ENCODE measurements around the gene DOCK3. TPM values are rescaled to one million over a fixed set of nuclear protein-coding genes. Genes with fewer than 3 reads are reported as not detected.
"Not testable (repeated sequence)": the region's sequence is repeated elsewhere in the genome, so short reads cannot be mapped to it uniquely, and the experiment has no call there.

The DOCK3 gene
- polyA plus RNA-seq, 1 donor from 2014 or later = not detected

DNA sequence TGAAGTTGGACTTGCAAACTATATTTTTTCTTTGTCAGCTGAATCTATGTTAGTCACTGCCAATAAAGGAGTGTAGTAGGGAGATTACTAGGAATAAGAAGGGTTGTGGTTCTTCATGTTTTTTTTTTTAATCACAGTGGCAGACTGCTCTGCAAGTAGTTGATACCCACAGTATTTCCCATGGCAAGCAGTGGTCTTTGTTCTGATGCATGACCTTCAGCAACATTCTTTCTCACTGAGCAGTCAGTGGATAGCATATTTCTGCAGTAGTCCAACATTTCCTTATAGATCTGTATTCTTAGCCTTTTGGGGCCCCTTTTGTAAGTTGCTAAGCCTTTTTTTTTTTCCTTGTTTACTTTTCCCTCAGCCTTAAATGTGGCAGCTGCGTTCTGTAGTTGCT lies 151.1 kb downstream of the DOCK3 start:
- Mint-ChIP-seq H3K4me1 (no peaks in the 10 kb centered on the region), H3K27me3 (peaks cover 5% of the 10 kb centered on the region), H3K36me3 (peaks cover 2% of the 10 kb centered on the region), H3K27ac (no peak overlapping the region), H3K9me3 (peaks cover 0 to 2% (median 0%) of the 10 kb centered on the region in 3 donors), H3K4me3 (no peak overlapping the region)

GRCh38 chr3:50830451-50830850 lies 155.7 kb downstream of the DOCK3 start:
- H3K27me3 Mint-ChIP-seq = peaks cover 5% of the 10 kb centered on the region
- no peak overlapping the region for H3K27ac Mint-ChIP-seq
- H3K36me3 Mint-ChIP-seq = no peaks in the 10 kb centered on the region
- H3K9me3 Mint-ChIP-seq = peaks cover 0 to 4% (median 1%) of the 10 kb centered on the region in 3 donors
- no peaks in the 10 kb centered on the region for H3K4me1 Mint-ChIP-seq
- H3K4me3 Mint-ChIP-seq = no peak overlapping the region

DNA sequence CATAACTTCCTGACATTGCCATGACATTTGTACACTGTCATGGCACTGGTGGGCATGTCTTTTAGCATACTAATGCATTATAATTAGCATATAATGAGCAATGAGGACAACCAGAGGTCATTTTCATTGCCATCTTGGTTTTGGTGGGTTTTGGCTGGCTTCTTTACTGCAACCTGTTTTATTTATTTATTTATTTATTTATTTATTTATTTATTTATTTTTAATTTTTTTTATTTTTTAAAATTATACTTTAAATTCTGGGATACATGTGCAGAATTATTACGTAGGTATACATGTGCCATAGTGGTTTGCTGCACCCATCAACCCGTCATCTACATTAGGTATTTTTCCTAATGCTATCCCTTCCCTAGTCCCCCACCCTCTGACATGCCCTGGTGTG lies 156.3 kb downstream of the DOCK3 start:
- not testable (repeated sequence) for H3K4me3 Mint-ChIP-seq, H3K36me3 Mint-ChIP-seq, H3K9me3 Mint-ChIP-seq, H3K27ac Mint-ChIP-seq, H3K27me3 Mint-ChIP-seq, H3K4me1 Mint-ChIP-seq

DNA sequence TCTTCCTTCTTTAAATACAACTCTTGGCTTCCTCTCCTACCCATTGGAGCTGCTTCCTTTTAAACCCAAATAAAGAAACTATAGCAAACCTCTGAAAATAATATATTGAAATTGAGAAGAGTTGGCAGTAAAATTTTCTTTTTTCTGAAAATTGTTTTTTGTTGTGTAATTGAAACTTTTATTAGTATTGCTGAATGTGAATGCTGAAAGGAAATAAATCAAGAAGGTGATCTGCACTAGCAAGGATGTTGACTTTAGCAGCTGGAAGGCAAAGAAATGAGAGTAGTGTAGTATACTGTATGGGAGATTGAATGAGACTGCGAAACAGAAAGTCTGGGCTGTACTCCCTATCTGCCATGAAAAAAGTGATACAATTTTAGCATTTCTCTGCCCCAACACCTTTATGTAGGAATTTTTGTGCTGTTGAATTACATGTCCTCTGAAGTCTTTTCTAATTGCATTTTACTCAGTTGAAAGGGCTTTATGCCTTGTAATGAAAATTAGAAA lies 166.3 kb downstream of the DOCK3 start:
- Mint-ChIP-seq H3K27ac (no peak overlapping the region), H3K27me3 (peaks cover 9% of the 10 kb centered on the region), H3K9me3 (peaks cover 0 to 7% (median 0%) of the 10 kb centered on the region in 3 donors), H3K4me1 (no peaks in the 10 kb centered on the region), H3K4me3 (no peak overlapping the region), H3K36me3 (peaks cover 3% of the 10 kb centered on the region)

GRCh38 chr3:50848308-50848707 lies 173.6 kb downstream of the DOCK3 start:
- peaks cover 3% of the 10 kb centered on the region for H3K36me3 Mint-ChIP-seq
- H3K27me3 Mint-ChIP-seq = peaks cover 4% of the 10 kb centered on the region
- no peaks in the 10 kb centered on the region for H3K4me1 Mint-ChIP-seq
- peaks cover 5 to 9% (median 6%) of the 10 kb centered on the region in 3 donors for H3K9me3 Mint-ChIP-seq
- no peak overlapping the region for H3K4me3 Mint-ChIP-seq
- peak overlapping the region in 1 of 3 donors; percentile 27 for H3K27ac Mint-ChIP-seq

- Mint-ChIP-seq H3K4me3 (no peak overlapping the region), H3K27me3 (peaks cover 4% of the 10 kb centered on the region), H3K36me3 (peaks cover 2% of the 10 kb centered on the region), H3K9me3 (peaks cover 9 to 13% (median 9%) of the 10 kb centered on the region in 3 donors), H3K27ac (no peak overlapping the region), H3K4me1 (no peaks in the 10 kb centered on the region)
Observed at GRCh38 chr3:50850639-50851511, 176.1 kb downstream of the DOCK3 start.

- Mint-ChIP-seq H3K4me3 (no peak overlapping the region), H3K27ac (no peak overlapping the region), H3K27me3 (peaks cover 3% of the 10 kb centered on the region), H3K9me3 (peaks cover 4 to 11% (median 6%) of the 10 kb centered on the region in 3 donors), H3K36me3 (no peaks in the 10 kb centered on the region), H3K4me1 (no peaks in the 10 kb centered on the region)
Observed at GRCh38 chr3:50853936-50854335, 179.2 kb downstream of the DOCK3 start.

DNA sequence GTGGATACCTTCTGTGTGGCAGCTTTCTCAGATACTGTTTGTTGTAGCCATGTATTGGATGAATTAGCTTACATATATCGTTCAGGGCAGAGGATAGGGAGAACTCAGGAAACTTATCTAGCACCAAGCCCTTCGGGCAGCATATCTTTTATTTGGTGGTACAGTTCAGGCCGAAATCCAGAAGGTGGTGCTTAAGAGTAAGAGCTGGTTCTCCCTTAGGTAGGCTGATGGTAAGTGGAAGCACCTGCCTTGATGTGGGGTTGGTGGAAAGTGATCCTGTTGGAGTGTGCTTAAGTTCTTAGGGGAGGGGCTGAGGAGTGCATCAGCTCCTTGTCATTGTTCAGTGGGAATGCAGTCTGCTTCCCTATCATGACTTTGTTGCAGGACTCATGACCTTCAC lies 187.5 kb downstream of the DOCK3 start:
- H3K27me3 Mint-ChIP-seq = peaks cover 3% of the 10 kb centered on the region
- H3K4me1 Mint-ChIP-seq = no peaks in the 10 kb centered on the region
- peaks cover 0 to 17% (median 11%) of the 10 kb centered on the region in 3 donors for H3K9me3 Mint-ChIP-seq
- no peak overlapping the region for H3K4me3 Mint-ChIP-seq
- peaks cover 3% of the 10 kb centered on the region for H3K36me3 Mint-ChIP-seq
- H3K27ac Mint-ChIP-seq = no peak overlapping the region

- H3K4me3 Mint-ChIP-seq = no peak overlapping the region
- peaks cover 2% of the 10 kb centered on the region for H3K36me3 Mint-ChIP-seq
- H3K9me3 Mint-ChIP-seq = peaks cover 0 to 11% (median 5%) of the 10 kb centered on the region in 3 donors
- H3K4me1 Mint-ChIP-seq = no peaks in the 10 kb centered on the region
- peaks cover 21% of the 10 kb centered on the region for H3K27me3 Mint-ChIP-seq
- H3K27ac Mint-ChIP-seq = no peak overlapping the region
Observed at GRCh38 chr3:50873376-50874157, 198.8 kb downstream of the DOCK3 start.

DNA sequence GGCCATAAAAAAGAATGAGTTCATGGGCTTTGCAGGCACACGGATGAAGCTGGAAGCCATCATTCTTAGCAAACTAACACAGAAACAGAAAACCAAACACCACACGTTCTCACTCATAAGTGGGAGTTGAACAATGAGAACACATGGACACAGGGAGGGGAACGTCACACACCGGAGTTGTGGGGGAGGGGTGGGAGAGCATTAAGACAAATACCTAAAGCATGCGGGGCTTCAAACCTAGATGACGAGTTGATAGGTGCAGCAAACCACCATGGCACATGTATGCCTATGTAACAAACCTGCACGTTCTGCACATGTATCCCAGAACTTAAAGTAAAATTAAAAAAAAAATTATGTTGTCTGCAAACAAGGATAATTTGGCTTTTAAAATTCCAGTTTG lies 200.1 kb downstream of the DOCK3 start:
- not testable (repeated sequence) for H3K27ac Mint-ChIP-seq, H3K4me1 Mint-ChIP-seq, H3K36me3 Mint-ChIP-seq, H3K4me3 Mint-ChIP-seq
- Mint-ChIP-seq H3K27me3 (peaks cover 20% of the 10 kb centered on the region), H3K9me3 (peaks cover 0 to 11% (median 5%) of the 10 kb centered on the region in 3 donors)

GRCh38 chr3:50876947-50877346 lies 202.2 kb downstream of the DOCK3 start:
- H3K27me3 Mint-ChIP-seq = peaks cover 16% of the 10 kb centered on the region
- H3K9me3 Mint-ChIP-seq = peaks cover 0 to 3% (median 2%) of the 10 kb centered on the region in 3 donors
- H3K27ac Mint-ChIP-seq = no peak overlapping the region
- H3K4me3 Mint-ChIP-seq = no peak overlapping the region
- no peaks in the 10 kb centered on the region for H3K36me3 Mint-ChIP-seq
- no peaks in the 10 kb centered on the region for H3K4me1 Mint-ChIP-seq

- H3K4me1 Mint-ChIP-seq, H3K36me3 Mint-ChIP-seq, H3K27me3 Mint-ChIP-seq, H3K4me3 Mint-ChIP-seq, H3K27ac Mint-ChIP-seq, H3K9me3 Mint-ChIP-seq: not testable (repeated sequence)
Observed at GRCh38 chr3:50882733-50883132, 208.0 kb downstream of the DOCK3 start.

- Mint-ChIP-seq H3K4me3 (no peak overlapping the region), H3K9me3 (no peaks in the 10 kb centered on the region), H3K27me3 (peaks cover 3% of the 10 kb centered on the region), H3K27ac (no peak overlapping the region), H3K36me3 (peaks cover 2% of the 10 kb centered on the region), H3K4me1 (no peaks in the 10 kb centered on the region)
Observed at GRCh38 chr3:50883755-50884154, 209.0 kb downstream of the DOCK3 start.

GRCh38 chr3:50885070-50885850 lies 210.5 kb downstream of the DOCK3 start:
- no peak overlapping the region for H3K27ac Mint-ChIP-seq
- H3K36me3 Mint-ChIP-seq = peaks cover 2% of the 10 kb centered on the region
- no peak overlapping the region for H3K4me3 Mint-ChIP-seq
- peaks cover 3% of the 10 kb centered on the region for H3K27me3 Mint-ChIP-seq
- H3K9me3 Mint-ChIP-seq = no peaks in the 10 kb centered on the region
- no peaks in the 10 kb centered on the region for H3K4me1 Mint-ChIP-seq

All from IgD-negative memory B cell (primary cell).